ENCODE data around the gene KIF5C. TPM values are rescaled to one million over a fixed set of nuclear protein-coding genes. Genes with fewer than 3 reads are reported as not detected.

KIF5C gene
- total and polyA plus RNA-seq, 9 donors: 0.73 to 18.7 (median 3.3) TPM

DNA sequence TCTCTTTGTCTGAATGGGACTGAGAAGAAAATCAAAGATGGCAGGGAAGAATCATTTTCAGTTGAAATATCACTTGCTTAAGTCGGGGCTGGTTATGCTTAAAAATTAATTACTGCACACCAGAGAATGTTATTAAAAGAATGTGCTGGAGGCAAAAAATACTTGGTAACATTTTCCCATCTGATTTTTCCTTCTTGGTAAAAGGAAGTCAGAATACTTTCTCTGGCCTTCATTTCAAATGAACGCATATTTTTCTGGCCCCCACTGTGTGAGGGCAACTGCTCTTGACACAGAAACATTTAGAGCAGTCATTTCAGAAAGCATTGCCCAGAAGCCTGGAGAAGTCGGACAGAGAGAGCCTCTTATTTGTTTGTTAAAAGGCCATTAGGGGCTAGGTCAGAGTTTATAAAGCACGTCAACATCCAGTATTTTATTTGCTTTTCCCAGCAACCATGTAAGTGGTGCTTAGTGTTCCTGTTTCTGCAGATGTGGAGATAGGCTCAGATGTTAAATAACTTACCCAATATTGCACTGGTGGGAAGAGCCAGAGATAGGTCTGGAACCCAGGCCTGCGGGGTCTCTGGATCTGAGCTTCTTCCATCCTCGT, 130.5 kb downstream of the KIF5C start:
- no peak for DNase-seq
- Histone ChIP-seq H3K27ac (no peak overlapping the region), H3K9me3 (no peaks in the 10 kb centered on the region), H3K27me3 (no peaks in the 10 kb centered on the region), H3K4me3 (no peak overlapping the region), H3K36me3 (no peaks in the 10 kb centered on the region), H3K4me1 (ENCODE audit: insufficient read depth) (no peaks in the 10 kb centered on the region)
- TF ChIP-seq EP300 (IDR thresholded peaks at IDR 0.05) (no peak), POLR2A (IDR thresholded peaks at IDR 0.05) (no peak)
- TF ChIP-seq, protein P1, sequence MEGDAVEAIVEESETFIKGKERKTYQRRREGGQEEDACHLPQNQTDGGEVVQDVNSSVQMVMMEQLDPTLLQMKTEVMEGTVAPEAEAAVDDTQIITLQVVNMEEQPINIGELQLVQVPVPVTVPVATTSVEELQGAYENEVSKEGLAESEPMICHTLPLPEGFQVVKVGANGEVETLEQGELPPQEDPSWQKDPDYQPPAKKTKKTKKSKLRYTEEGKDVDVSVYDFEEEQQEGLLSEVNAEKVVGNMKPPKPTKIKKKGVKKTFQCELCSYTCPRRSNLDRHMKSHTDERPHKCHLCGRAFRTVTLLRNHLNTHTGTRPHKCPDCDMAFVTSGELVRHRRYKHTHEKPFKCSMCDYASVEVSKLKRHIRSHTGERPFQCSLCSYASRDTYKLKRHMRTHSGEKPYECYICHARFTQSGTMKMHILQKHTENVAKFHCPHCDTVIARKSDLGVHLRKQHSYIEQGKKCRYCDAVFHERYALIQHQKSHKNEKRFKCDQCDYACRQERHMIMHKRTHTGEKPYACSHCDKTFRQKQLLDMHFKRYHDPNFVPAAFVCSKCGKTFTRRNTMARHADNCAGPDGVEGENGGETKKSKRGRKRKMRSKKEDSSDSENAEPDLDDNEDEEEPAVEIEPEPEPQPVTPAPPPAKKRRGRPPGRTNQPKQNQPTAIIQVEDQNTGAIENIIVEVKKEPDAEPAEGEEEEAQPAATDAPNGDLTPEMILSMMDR (IDR thresholded peaks at IDR 0.05): no peak
- 62 to 67% (median 67%) methylated on average over 6 of the region's 6 CpGs for WGBS, 3 donors
- intact Hi-C loops (cut with DNase I): no loop called here

DNA sequence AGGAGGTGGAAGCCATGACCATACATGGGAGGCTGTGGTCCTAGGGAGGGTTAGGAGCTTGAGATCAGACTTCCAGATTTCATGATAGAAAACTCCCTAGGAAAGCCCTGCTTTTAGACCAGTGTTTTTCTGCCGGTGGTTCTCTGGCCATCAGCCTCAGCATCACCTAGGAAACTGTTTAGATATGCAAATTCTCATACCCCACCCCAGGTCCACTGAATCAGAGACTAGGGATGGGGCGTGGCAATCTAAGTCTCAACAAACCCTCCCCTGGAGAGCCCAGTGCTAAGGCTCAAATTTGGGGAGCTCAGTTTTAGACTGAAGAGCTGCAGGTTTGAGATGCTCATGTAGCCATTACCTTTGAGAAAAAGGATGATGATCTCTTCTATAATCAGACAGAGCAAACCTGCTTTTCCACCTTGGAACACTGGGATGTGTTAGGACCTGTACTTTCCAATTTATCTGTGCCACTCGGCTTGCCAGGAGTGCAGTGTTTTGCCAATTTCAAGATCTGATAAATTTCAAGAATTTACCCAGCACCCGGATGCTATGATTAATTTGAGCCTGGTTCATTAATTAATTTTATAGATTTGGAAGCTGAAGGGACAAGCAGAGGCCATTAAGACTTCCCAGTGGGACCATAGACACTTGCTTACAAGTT, 132.0 kb downstream of the KIF5C start:
- Histone ChIP-seq H3K9me3 (no peaks in the 10 kb centered on the region), H3K4me3 (no peak overlapping the region), H3K4me1 (ENCODE audit: insufficient read depth) (no peaks in the 10 kb centered on the region), H3K36me3 (no peaks in the 10 kb centered on the region), H3K27me3 (no peaks in the 10 kb centered on the region), H3K27ac (no peak overlapping the region)
- DNase-seq: no peak
- TF ChIP-seq EP300 (IDR thresholded peaks at IDR 0.05) (no peak), POLR2A (IDR thresholded peaks at IDR 0.05) (no peak)
- TF ChIP-seq, protein P1 (IDR thresholded peaks at IDR 0.05): no peak
- intact Hi-C loops (cut with DNase I): no loop called here
- WGBS, 3 donors: 79 to 82% (median 80%) methylated on average over 4 of the region's 4 CpGs

DNA sequence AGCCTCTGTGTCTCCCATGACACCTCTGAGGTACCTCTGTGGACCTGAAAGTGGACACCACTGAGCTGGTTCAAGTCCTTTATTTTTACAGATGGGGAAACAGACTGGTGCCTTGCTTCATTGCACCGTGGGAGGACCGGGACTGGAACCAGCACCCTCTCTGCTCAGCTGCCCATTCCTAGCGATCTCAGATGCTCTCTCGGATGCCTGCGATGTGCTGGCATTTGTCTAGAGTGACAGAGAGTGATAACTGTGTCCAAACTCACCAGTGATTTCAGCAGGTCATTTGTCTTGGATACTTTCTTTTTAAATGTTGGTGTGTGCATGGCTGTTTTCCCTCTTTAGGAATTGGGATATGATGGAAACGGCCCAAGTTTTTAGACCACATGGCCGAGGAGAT, 133.4 kb downstream of the KIF5C start:
- Histone ChIP-seq H3K9me3 (no peaks in the 10 kb centered on the region), H3K27me3 (no peaks in the 10 kb centered on the region), H3K4me1 (ENCODE audit: insufficient read depth) (no peaks in the 10 kb centered on the region), H3K4me3 (no peak overlapping the region), H3K27ac (no peak overlapping the region), H3K36me3 (no peaks in the 10 kb centered on the region)
- no peak for DNase-seq
- intact Hi-C loops (cut with DNase I): no loop called here
- TF ChIP-seq POLR2A (IDR thresholded peaks at IDR 0.05): no peak
- TF ChIP-seq, protein P1 (IDR thresholded peaks at IDR 0.05): no peak
- no peak for TF ChIP-seq EP300 (IDR thresholded peaks at IDR 0.05)
- 80 to 89% (median 85%) methylated on average over 7 of the region's 7 CpGs for WGBS, 3 donors

DNA sequence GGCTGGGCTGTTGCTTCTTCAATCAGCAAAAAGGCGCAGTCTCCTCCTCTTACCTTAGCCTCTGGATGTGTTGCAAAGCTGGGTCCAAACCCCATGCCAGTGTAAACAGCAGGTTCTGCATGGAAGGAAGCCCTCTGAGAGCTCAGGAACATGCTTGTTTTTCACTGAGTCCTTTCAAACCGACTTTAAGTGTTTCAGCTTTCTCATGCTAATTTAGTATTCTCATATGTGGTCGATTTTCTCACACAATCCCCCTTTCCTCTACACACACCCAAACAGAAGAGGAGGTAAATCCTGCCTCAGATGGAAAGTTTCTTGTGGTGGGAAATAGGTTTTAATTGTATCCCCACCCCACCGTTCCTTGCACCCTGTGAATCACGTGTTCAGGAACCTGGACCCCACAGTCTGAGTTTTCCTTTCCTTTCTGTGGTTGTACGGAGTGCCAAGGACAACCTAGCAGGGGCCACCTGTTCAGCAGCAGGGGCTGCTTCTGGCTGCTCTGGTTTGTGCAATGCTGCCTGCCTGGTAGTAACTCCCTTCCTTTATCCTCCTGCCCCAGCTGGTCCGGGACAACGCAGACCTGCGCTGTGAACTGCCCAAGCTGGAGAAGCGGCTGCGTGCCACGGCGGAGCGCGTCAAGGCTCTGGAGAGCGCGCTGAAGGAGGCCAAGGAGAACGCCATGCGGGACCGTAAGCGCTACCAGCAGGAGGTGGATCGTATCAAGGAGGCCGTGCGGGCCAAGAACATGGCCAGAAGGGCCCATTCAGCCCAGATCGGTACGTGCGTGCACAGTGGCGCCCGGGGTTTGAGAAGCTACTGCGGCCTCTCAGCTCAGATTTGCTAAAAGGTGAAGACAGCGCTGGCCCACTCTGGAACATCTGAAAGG, 134.8 kb downstream of the KIF5C start:
- no peaks in the 10 kb centered on the region for H3K36me3 ChIP-seq
- no peaks in the 10 kb centered on the region for H3K4me1 ChIP-seq (ENCODE audit: insufficient read depth)
- no peaks in the 10 kb centered on the region for H3K27me3 ChIP-seq
- intact Hi-C loops (cut with DNase I): loop anchor here in 2 of 4 donors (10.0 kb wide), 1 partner anchor 555 kb away; no protein-coding TSS in a partner anchor
- no peak overlapping the region for H3K27ac ChIP-seq
- WGBS, 3 donors: 94 to 95% (median 94%) methylated on average over 31 of the region's 31 CpGs
- H3K9me3 ChIP-seq: no peaks in the 10 kb centered on the region
- DNase-seq: no peak
- no peak overlapping the region for H3K4me3 ChIP-seq
- TF ChIP-seq, protein P1 (IDR thresholded peaks at IDR 0.05): no peak
- no peak for TF ChIP-seq POLR2A (IDR thresholded peaks at IDR 0.05)
- no peak for TF ChIP-seq EP300 (IDR thresholded peaks at IDR 0.05)
